Central memory CD4-positive, alpha-beta T cell (primary cell): Measurements from ENCODE around the gene OR2V1.
"Not testable (repeated sequence)": the region's sequence is repeated elsewhere in the genome, so short reads cannot be mapped to it uniquely, and the experiment has no call there.

ENCODE experiments used
- DNase-seq: peaks from one replicate; pipeline ENCODE4 v3.0.0; 2022

OR2V1 gene

GRCh38 chr5:181127456-181127855 lies 3.5 kb downstream of the OR2V1 start:
- no peak for DNase-seq

GRCh38 chr5:181126841-181127240 lies 4.1 kb downstream of the OR2V1 start:
- DNase-seq, result no peak

- no peak for DNase-seq
Measured at GRCh38 chr5:181124526-181124925, 6.4 kb downstream of the OR2V1 start.

DNA sequence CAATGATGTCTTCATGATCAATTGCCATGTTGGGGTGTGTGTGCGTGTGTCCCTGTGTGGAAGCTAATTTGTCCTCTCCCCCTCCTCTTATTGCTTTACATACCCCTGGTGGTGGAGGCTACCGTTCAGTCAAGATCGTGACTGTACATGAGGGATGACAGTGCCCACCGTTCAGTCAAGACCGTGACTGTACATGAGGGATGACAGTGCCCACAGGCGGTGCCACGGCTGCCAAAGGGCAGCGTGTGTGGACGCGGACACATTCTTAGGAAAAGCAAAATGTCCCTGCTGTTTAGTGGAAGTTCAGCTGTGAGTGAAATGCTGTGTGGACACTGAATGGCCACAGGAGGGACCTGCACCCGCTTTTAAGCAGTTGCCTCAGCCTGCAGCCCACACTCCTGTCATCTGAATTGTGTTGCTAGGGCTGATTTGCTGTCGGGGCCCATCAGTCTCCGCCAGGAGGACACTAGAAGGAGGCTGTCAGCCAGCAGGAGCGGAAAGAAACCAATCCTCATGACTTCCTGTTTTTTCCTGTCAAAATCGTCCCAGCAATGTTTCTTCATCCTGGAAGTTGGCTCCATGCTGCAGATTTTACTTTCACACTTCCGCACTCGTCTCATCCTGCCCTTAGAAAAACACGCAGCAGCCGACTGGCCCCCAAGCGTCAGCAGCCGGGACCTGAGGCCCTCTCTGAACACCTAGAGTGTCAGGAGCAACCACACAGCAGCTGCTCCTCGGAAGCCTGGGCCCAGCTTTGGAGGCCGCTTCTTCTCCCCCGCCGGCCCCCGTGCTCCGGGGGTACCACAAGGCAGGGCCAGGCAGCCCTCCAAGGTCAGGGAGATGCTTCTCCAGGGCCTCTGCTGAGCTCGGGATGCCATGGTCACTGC lies 9.1 kb downstream of the OR2V1 start:
- DNase-seq, result no peak

DNA sequence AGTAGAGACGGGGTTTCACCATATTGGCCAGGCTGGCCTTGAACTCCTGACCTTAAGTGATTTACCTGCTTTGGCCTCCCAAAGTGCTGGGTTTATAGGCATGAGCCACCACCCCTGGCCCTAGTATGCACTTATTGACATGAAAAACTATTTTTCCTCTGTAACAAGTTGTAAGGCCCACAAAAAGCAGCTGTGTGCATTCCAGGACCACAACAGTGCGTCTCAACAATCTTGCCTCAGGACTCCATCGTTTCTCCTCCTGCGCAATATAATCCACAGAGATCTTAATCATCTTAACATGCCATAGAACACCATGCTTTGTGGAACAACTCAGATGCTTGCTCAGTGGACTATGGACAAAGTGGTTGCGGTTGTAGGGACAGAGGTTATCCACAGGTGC lies 10.2 kb downstream of the OR2V1 start:
- DNase-seq, result no peak

- DNase-seq, result no peak
Measured at GRCh38 chr5:181120306-181120705, 10.7 kb downstream of the OR2V1 start.

- no peak for DNase-seq
Measured at GRCh38 chr5:181119105-181119504, 11.9 kb downstream of the OR2V1 start.

GRCh38 chr5:181118369-181118768 lies 12.6 kb downstream of the OR2V1 start:
- no peak for DNase-seq

DNA sequence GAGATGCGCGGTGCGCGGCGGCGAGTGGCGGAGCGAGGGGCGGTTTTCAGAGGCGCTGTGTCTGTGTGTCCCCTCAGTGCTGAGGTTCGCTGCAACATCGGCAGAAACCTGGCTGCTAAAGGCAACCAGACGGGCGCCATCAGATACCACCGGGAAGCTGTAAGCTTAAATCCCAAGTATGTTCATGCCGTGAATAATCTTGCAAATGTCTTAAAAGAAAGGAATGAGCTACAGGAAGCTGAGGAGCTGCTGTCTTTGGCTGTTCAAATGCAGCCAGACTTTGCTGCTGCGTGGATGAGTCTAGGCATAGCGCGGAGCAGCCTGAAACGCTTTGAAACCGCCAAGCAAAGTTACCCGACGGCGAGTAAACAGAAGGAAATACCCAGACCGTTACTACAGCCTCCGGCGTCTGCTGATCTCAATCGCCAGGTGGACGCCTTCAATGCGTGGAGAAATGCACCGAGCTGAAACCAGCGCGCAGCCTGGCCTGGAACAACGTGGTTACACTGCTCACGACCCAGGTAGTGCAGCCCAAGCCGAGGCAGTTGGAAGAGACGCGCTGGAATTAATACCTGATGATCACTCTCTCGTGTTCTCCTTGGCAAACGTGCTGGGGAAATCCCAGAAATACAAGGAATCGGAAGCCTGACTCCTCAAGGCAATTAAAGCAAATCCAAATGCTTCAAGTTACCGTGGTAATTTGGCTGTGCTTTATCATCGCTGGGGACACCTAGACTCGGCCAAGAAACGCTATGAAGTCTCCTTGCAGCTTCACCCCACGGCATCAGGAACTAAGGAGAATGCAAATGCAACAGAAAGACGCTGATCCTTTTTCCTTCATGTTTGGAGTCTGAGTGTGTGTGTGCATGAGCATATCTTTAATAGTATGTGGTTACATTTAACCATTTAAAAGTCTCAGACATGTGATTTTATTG lies 15.9 kb downstream of the OR2V1 start:
- no peak for DNase-seq

- DNase-seq, result no peak
Measured at GRCh38 chr5:181114284-181114843, 16.6 kb downstream of the OR2V1 start.

DNA sequence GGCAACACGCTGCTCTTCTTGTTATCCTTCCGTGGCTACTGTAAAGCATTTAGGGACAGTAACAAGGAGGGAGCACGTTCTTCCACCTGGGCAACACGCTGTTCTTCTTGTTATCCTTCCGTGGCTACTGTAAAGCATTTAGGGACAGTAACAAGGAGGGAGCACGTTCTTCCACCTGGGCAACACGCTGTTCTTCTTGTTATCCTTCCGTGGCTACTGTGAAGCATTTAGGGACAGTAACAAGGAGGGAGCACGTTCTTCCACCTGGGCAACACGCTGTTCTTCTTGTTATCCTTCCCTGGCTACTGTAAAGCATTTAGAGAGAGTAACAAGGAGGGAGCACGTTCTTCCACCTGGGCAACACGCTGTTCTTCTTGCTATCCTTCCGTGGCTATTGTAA lies 17.4 kb downstream of the OR2V1 start:
- not testable (repeated sequence) for DNase-seq

GRCh38 chr5:181112476-181112875 lies 18.5 kb downstream of the OR2V1 start:
- no peak for DNase-seq

DNA sequence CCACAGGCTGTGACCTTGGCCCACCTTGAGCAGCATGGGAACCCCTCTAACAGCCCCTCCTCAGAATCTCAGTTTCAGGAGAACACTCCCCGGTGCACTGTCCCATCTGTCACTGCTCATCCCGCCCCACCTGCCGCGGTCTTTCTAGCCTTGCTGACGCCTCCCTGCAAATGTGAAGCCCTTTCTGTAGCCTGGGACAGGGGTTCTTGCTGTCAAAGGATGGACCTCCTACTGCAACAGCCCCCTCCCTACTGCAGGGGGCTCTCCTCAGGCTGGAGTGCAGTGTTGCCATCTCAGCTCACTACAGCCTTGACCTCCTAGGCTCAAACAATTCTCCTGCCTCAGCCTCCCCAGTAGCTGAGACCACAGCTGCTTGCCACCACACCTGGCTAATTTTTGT lies 20.0 kb downstream of the OR2V1 start:
- no peak for DNase-seq

GRCh38 chr5:181109489-181110013 lies 21.4 kb downstream of the OR2V1 start:
- no peak for DNase-seq

DNA sequence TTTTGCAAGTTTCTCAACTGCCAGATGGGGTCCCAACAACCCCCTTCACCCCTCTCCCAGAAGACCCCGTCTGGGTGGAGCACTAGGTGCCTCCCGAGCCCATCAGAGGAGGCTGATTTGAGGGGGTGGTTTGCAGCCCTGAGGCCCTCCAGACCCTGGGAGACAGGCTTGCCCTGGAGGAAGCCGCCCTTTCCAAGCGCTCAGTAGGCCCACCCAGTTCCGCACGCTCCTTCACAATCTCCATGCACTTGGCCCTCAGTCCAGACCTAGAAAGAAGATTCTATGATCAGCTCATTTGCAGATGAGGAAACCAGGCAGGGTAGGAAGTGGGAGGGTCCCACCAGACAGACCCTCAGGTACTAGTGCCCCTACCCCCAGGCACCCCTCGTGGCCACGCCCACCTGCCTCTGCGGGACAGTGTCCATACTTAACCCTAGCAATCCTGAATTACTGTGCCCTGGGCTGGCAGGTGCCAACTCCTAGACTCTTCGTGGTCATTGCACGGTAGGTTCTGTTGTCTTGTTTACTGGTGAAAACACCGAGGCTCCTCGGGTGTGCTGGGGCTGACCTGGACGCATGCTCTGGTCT lies 22.3 kb downstream of the OR2V1 start:
- no peak for DNase-seq

DNA sequence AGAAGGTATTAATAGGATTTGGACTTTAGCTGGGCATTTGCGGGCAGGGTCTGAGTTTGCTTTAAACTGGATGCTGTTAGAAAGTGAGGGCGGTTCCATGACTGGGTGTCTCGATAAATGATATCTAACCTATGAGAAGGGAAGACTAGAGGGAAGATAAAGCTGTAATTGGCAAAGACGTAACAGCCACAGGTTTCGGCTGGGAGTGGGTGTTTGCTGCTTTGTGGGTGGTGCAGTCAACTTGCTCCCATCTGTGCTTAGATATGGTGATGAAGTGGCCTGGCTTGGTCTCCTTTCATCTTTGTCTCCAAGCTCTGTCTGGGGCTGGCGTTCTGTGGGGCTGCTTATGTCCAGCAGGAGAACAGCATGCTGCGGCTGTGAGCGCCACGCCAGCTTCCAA lies 23.3 kb downstream of the OR2V1 start:
- DNase-seq, result no peak

DNA sequence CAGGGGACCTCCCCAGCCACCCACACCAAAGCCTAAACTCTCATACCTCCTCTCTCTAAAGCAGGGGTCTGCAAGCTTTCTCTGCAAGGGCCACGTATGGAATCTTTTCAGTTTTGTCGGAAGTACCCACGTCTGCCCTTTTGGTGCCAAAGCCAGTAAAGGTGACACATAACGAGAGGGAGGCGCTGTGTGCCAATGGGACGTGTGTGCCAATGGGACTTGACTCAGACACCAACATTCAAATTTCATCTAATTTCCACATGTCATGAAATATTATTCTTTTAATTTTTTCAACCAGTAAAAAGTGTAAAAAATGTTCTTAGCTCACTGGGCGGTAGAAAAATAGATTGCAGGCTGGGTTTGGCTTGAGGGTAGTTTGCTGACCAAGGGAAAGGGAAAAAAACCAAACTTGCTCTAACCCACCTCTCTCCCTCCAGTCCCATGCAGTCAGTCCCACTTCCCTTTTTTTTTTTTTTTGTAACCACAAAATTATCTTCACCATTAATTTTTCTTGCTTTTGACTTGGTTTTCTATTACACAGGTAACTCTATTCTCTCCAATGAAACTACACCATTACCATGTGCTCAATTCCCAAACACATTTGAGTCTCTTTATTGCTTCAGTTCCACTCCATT lies 25.5 kb downstream of the OR2V1 start:
- no peak for DNase-seq

DNA sequence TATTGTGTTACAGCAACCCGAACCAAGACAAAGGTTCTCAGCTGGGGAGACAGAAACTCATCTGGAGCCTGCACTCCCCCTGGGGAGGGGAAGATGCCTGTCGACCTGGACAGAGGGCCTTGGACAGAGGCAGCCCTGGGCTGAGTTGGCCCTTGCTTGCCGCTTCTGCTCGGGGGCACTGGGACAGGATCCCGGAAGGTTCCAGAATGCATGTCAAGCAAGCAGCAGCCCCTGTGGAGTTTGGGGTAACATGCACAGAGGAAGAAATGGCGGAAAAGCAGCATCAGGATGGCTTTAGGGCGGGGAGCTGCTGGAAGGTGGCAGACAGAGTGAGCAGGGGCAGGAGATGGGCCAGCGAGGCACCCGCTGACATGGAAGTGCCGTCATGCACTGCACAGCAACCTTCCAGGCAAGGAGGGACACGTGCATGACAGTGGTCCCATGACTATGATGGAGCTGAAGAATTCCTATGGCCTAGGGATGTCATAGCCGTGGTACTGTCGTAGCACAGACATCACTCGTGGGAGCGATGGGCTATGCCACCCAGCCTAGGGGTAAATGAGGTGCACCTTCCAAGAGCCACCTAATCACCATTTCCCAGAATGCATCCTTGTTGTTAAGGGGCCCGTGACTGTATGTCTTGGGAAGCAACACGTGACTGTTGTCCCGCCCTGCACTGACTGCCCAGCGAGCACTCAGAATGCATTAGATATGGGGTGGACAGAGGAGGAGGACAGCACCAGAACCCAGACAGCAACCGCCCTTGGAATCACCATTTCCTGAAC lies 26.2 kb downstream of the OR2V1 start:
- DNase-seq, result not testable (repeated sequence)

DNA sequence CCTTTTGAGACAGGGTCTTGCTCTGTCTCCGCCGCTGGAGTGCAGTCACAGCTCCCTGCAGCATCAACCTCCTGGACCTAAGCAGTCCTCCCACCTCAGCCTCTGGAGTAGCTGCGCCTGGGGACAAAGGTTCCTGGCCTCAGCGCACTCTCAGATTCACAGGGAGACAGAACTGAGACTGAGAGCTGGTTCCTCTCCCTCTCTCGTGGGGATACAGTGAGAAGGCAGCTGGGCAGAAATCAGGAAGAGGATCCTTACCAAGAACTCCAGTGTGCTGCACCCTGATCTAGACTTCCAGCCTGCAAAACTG lies 26.8 kb downstream of the OR2V1 start:
- DNase-seq, result not testable (repeated sequence)

DNA sequence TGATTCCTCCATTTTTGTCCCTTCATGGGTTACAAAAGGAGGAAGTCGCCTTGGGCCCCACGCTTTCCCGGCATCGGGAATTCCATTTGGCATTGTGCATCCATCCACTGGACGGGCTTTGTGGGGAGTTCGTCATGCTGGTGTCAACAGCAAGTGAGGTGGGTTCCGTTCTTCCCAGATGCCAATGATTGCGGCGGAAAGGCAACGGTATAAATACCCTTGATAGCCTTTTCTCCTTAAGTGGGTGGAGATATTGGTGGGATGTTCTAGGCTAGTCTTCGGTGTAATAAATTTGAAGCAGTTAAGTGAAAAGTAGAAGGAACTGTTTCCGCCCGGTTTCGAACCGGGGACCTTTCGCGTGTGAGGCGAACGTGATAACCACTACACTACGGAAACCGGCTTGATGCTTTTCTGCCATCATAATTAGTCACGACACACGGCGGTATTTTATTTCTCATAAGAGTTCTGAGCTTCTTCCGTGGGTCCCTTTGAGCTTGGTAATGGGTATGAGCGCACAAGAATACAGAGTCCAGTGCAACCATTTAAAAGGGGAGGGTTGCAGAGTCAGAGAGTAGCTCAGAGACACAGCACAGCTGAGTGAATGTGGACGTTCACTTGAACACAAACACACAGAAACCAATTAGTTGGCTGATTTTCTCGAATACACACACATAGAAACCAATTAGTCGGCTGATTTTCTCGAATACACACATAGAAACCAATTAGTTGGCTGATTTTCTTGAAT lies 28.9 kb downstream of the OR2V1 start:
- not testable (repeated sequence) for DNase-seq
